ENCODE data around the gene MAP3K9.

The MAP3K9 gene

DNA sequence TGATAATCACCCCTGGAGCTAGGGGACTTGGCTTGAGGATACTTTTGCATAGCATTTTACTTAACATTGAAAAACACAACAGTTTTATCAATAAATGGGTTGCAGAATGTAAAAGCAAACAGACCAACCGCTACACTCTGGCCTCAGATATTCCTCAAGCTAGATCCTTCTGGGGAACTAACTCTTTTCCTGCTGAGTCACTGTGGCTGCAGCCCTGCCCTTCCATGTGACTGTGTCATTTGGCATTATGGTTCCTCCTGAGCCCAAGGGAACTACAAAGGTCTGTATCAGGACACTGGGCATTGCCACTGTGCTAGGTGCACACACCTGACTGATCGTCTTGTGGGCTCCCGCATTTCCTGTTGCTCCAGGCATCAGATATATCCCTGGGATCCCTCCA lies 111.0 kb downstream of the MAP3K9 start:
- DNase-seq (ENCODE audit: low spot score): peak; percentile 36

DNA sequence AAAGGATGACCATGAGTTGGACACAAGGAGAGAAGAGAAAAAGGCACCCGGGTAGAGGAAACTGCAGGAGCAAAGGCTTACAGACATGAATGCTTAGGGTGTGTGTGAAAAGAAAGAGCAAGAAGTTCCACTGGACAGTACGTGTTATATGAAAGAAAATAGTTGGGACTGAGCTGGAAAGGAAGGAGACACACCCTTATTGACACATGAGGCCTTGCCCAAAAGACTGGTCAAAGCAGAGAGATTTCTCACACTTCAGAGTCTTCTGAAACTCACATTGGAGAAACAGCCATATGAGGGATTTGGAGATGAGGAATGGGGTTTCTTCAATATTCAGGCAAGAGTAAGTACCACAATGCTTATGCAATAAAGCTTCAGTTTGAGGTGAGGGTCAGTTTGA lies 111.6 kb downstream of the MAP3K9 start:
- DNase-seq (ENCODE audit: low spot score): no peak

DNA sequence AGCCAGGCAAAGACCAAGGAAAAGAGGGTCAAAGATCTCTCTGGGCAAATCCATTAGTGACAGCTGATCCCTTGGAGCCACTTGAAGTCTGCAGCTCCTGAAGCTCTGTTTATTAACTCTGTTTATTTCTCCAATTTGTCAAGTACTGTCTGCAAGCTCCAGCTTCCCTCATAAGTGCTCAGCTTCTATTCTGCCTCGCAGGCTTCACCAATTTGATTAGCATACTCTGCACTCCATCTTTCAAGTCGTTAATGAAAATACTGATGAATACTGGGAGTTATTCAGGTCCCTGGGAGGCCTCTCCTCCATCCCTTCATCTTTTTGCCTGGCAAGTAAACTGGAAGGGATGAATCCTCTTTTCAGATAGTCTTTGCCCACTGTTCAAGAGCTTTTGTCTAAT lies 113.3 kb downstream of the MAP3K9 start:
- no peak for DNase-seq (ENCODE audit: low spot score)

DNA sequence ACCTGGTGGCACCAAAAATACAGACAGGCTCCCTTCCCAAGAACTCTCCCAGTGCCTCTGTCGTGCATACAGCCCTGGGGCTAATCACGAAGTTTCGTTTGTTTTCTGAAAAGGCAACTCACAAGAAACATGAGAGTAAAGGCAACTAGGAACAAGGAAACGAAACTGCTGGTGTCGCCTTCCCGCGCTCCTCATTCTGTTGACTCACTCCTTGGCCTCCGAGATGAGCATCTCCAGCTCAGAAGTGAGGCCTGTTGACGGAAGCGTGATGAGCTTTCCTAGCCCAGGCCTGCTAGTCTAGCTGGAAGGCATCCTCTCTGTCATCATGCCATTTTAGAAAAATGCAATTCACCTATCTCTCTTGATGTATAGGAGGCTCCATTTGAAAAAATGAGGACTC lies 117.1 kb downstream of the MAP3K9 start:
- DNase-seq (ENCODE audit: low spot score): no peak

DNA sequence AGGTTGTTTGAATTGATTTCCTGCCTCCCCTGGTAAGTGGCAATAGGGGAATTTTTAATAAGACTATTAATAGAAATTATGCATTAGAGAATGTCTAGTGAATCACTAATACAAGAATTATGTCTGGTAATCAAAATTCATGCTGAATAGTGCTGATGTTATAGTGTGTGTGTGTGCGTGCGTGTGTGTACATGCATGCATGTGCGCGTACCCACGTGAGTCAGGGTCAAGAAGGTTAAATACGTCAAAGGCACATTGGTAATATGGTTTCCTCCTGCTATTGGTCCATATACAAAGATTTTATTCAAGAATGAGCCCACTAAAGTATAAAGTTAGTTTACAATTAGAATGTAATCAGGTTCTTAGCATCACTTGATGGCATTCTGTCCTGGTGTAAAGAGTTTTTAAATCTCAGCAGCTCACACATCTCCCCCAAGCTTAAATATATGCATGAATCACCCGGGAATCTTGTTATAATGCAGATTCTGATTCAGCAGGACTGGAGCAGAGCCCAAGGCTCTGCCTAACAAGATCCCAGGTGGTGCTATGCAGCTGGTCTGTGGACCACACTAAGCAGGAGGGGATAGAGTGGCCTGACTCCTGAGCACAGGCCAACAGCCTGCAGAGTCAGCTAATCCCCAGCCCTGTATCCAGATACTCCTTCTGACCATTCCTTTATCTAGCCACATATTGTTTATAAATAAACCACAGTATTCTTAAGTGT lies 123.7 kb downstream of the MAP3K9 start:
- no peak for DNase-seq (ENCODE audit: low spot score)

DNA sequence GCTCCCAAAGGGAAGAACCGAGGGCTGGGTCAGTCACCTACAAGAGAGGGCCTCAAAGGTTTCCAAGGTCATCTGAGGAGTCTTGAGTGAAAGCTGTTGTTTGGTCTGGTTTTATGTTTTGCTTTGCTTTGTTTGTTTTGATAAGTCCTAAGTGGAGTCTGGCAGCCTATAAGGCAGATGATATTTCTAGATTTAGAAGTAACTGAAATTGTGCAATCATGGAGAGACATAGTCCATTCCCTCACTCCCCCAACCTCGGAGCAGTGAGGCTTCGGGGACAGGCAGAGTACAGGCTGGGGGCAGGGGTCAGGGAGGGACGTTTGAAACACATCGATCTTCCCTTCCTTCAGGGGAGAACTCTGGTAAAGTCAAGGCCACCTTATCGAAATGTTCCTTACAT lies 125.3 kb downstream of the MAP3K9 start:
- DNase-seq (ENCODE audit: low spot score): no peak

DNA sequence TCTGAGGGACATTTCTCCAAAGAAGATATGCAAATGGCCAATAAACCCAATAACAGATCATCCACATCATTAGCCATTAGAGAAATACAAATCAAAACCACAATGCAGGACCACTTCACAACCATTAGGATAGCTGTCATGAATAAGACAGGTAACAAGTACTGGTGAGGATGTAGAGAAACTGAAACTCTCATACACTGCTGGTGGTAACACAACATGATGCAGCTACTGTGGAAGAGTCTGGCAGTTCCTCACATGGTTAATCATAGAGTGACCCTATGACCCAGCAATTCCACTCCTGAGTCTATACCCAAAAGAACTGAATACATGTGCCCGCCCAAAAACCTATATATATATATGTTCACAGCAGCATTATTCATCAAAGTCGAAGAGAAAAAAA lies 128.6 kb downstream of the MAP3K9 start:
- DNase-seq (ENCODE audit: low spot score): no peak

DNA sequence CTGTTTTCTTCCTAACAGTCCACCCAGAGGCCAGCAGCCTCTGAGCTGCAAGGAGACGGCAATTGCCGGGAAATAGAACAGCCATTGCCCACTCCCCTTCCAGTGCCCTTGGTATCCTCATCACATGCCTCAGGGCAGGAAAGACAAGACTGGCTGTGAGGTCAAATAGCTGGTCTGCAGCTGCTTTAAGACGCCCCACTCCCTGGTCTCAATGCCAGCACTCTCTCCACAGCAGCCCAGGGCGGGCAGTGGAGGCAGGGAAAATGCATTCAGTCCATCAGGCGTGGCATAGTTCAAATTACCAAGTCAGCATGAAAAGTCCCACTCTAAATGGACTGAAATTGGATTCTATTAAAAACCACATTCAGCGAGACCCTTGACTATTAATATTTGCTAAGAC lies 132.0 kb downstream of the MAP3K9 start:
- no peak for DNase-seq (ENCODE audit: low spot score)
